Psoas muscle (tissue), 8 donors: ENCODE data around the gene NPRL2. TPM values are rescaled to one million over a fixed set of nuclear protein-coding genes. Genes with fewer than 3 reads are reported as not detected.

Experiments
- ATAC-seq, 4 donors: fragments of 200-7000 bp; cut with Tn5 transposase; one replicate each; pipeline ENCODE4 v1.9.1; 2020; ENCODE audit warnings: moderate library complexity in 3 of 4, mild to moderate bottlenecking in 2 of 4
- DNase-seq, 2 donors: peaks; one replicate each; pipeline ENCODE4 v3.0.0-alpha.2; 2020
- H3K27ac ChIP-seq: fragments of 200-600 bp; one replicate; pipeline ENCODE4 v1.8.0; 2022
- H3K27me3 ChIP-seq, 3 donors: fragments of 200-600 bp in 1 of 3; one replicate each; pipeline versions ENCODE4 v1.6.1 to v1.8.0; 2013 to 2022; ENCODE audit warnings: low read length in 2 of 3, mild to moderate bottlenecking in 2 of 3, moderate library complexity in 1 of 3; ENCODE audit not compliant: insufficient read depth in 3 of 3
- H3K36me3 ChIP-seq, 2 donors: fragments of 200-600 bp in 1 of 2; one replicate each; pipeline versions ENCODE4 v1.6.1 to v1.8.0; 2013 to 2022; ENCODE audit warnings: low read depth in 1 of 2, mild to moderate bottlenecking in 1 of 2, moderate library complexity in 1 of 2; ENCODE audit not compliant: insufficient read depth in 1 of 2
- H3K4me1 ChIP-seq: fragments of 200-600 bp; one replicate; pipeline ENCODE4 v1.8.0; 2022
- H3K4me3 ChIP-seq: fragments of 200-600 bp; one replicate; pipeline ENCODE4 v1.8.0; 2022; ENCODE audit warnings: mild to moderate bottlenecking
- H3K9me3 ChIP-seq: fragments of 200-600 bp; one replicate; pipeline ENCODE4 v1.8.0; 2022
- WGBS, 3 donors: extraction: QIAGEN DNeasy Blood & Tissue Kit; methylation state at CpG; one replicate each; pipeline versions ENCODE4 v1.1.6 to v1.1.7; 2013; 5-methylcytosine and 5-hydroxymethylcytosine counted together
- intact Hi-C, 2 donors: fragments of 100-400 bp; cut with DNase I; formaldehyde crosslinking; loops; one replicate each; pipeline versions ENCODE4 v1.11.0 to v1.14.2; 2022
- polyA plus RNA-seq, 3 donors: library from polyadenylated mRNA; stranded (reverse); fragments of 200-250 nt; gene quantifications; one replicate each; pipeline ENCODE4 v1.2.3, GENCODE V29; 2013
- total RNA-seq, 4 donors: library from RNA; stranded (reverse); fragmentation: NEBNext Ultra II Directional in 2 of 4; extraction: Animal tissue kit (Norgen Biotek cat#: 25700) in 2 of 4; gene quantifications; one replicate each; pipeline versions ENCODE4 v1.2.1 to v1.2.4, GENCODE V29; 2021 to 2023
- TF ChIP-seq, protein P1 (sequence below): fragments of 200-600 bp; IDR thresholded peaks from one replicate; pipeline ENCODE4 v1.8.0; 2022; ENCODE audit warnings: antibody characterized with exemption
- donor health status: healthy with polysubstance abuse.
- donor health status: DM: no; HTN: no; CAD: no; lungs with moderate emphysema.
- donor health status: Bipolar disorder and iron deficiency.
- donor health status: healthy.
- donor health status: DM: yes; HTN: yes; CAD: no.
- donor health status: DM: no; HTN: no; CAD: no.
- donor health status: DM: no; HTN: no; CAD: no.
- donor health status: DM: yes; HTN: yes; CAD: no.

The NPRL2 gene
- total and polyA plus RNA-seq, 7 donors: 16.1 to 36.6 (median 21.6) TPM

DNA sequence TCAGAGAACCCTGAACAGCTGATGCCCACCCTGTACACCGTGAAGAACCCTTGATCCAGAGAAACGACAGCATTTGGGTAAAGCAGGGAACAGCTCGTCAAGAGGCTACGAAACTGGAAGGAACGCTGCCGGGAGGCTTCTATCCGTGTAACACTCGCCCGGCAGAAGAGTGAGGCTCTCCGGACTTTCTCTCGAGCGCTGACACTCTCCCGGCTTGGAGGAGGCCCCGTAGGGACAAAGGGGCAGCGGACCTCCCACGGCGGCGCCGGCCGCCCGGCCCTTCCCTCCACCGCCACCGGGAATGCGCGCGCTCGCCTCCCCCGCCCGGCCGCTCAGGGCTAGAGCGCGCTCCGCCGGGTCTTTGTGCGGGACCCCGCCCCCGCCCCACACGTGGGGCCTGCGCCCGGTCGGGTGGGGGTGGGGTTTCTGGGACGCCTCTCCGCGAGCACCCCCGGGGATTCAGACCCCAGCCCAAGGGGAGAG, 29.7 kb downstream of the NPRL2 start:
- intact Hi-C loops: no loop called here
- H3K4me1 ChIP-seq: peaks cover 54% of the 10 kb centered on the region
- peaks cover 0 to 53% of the 10 kb centered on the region in 2 donors for H3K36me3 ChIP-seq
- peak; percentile 81 to 90 for DNase-seq
- no peaks in the 10 kb centered on the region for H3K9me3 ChIP-seq
- peak; percentile 75 to 83 (median 80) for ATAC-seq
- TF ChIP-seq, protein P1, sequence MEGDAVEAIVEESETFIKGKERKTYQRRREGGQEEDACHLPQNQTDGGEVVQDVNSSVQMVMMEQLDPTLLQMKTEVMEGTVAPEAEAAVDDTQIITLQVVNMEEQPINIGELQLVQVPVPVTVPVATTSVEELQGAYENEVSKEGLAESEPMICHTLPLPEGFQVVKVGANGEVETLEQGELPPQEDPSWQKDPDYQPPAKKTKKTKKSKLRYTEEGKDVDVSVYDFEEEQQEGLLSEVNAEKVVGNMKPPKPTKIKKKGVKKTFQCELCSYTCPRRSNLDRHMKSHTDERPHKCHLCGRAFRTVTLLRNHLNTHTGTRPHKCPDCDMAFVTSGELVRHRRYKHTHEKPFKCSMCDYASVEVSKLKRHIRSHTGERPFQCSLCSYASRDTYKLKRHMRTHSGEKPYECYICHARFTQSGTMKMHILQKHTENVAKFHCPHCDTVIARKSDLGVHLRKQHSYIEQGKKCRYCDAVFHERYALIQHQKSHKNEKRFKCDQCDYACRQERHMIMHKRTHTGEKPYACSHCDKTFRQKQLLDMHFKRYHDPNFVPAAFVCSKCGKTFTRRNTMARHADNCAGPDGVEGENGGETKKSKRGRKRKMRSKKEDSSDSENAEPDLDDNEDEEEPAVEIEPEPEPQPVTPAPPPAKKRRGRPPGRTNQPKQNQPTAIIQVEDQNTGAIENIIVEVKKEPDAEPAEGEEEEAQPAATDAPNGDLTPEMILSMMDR: no peak
- no peaks in the 10 kb centered on the region for H3K27me3 ChIP-seq
- peak overlapping the region; percentile 93 for H3K27ac ChIP-seq
- H3K4me3 ChIP-seq: peak overlapping the region; percentile 90
- 0 to 1% (median 0%) methylated on average over 20 to 45 of the region's 45 CpGs for WGBS, 3 donors

DNA sequence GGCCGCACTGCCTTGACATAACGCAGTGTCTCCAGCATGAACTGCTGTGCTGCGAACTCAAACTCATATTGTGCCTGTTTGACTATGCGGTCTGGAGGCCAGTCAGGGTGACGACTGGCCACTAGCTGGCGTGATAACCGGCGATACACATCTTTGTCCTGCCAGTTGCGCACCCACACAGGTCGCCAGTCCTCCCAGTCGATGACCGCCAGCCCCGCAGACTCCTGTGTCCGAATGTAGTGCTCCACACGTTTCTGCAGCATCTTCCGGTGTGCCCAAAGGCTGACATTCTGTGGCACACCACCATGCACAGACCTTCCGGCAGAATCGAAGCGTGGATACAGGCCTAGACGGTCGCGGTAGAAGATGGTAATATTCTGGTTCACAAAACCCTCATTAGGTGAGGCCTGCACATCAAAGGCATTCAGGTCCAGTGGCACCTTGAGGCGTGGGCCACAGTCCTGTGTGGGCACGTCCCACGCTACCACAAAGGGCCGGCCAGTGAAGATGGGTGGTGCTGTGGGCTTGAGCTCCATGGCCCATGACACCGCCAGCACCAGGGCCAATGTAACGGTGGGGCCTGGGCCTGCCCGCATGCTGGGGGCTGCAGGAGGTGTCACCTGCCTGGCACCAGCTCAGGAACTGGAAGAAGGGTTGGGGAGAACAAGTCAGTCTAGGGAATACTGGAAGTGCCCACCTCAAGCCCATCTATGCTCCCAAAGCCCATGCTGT, 30.5 kb downstream of the NPRL2 start:
- H3K27ac ChIP-seq: peak overlapping the region; percentile 93
- TF ChIP-seq, protein P1: no peak
- peaks cover 0 to 47% of the 10 kb centered on the region in 2 donors for H3K36me3 ChIP-seq
- ATAC-seq (no peak), DNase-seq (peak in 1 of 2 donors; percentile 13)
- peaks cover 54% of the 10 kb centered on the region for H3K4me1 ChIP-seq
- H3K4me3 ChIP-seq: peak overlapping the region; percentile 90
- H3K9me3 ChIP-seq: no peaks in the 10 kb centered on the region
- WGBS, 3 donors: 69 to 72% (median 70%) methylated on average over 29 of the region's 29 CpGs
- no peaks in the 10 kb centered on the region for H3K27me3 ChIP-seq
- intact Hi-C loops: no loop called here

DNA sequence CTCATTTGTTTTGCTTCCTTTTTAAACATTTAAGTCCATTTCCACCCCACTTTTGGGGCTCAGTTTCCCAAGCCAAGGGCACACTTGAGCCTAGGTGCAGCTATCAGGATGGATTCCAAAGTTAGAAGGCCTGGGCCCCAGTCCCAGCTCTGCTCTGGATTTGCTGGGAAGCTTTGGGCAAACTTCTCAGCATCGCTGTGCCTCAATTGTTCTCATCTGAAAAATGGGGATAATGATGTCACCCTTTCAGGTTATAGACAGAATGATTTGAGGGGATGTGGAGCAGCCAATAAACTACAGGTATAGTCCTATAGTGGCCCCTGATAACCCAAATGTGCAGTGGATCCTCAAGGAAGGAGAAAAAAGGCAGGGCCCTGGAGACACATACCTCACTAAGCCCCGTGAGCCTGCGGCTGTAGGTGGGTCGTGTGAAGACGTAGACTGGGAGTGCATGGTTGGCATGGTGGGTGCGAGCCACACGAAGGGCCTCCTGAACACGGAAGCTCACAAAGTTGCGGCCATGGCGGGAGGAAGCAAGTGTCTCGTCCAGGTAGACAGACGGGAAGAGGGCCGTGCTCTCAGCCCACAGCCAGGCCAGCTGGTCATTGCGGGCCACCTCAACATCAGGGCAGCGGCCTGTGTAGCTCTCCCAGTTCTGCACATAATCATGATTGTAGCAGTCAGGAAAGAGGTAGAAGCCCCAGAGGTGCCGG, 31.2 kb downstream of the NPRL2 start:
- ATAC-seq (no peak), DNase-seq (peak in 1 of 2 donors; percentile 10)
- Histone ChIP-seq H3K36me3 (peaks cover 0 to 42% of the 10 kb centered on the region in 2 donors), H3K4me1 (peaks cover 55% of the 10 kb centered on the region), H3K4me3 (peak overlapping the region; percentile 90), H3K9me3 (no peaks in the 10 kb centered on the region), H3K27ac (no peak overlapping the region), H3K27me3 (no peaks in the 10 kb centered on the region)
- TF ChIP-seq, protein P1: no peak
- WGBS, 3 donors: 68 to 83% (median 75%) methylated on average over 16 of the region's 16 CpGs
- intact Hi-C loops: no loop called here

DNA sequence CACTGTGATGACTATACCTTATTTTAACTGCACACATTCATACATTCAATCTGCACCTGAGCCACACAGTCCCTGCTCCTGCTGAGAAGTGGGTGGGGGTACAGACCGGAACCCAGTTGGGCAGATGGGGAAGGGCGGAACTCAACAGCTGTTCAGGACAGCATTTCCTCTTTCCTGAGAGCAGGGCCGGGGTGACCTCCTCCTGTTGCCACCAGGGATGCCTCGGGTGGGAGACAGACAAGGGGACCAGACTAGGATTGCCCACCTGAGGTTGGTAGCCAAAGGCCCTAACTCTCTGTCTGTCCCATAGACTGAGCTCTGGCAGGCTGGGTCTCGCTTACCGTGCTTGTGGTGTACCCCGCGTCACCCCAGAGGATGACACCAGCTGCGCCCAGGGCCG, 32.0 kb downstream of the NPRL2 start:
- no peaks in the 10 kb centered on the region for H3K9me3 ChIP-seq

More for the DNA sequence above, 32.0 kb downstream of the NPRL2 start:
- 68 to 74% (median 74%) methylated on average over 10 of the region's 10 CpGs for WGBS, 3 donors
- no peak overlapping the region for H3K27ac ChIP-seq
- TF ChIP-seq, protein P1: no peak
- peaks cover 0 to 42% of the 10 kb centered on the region in 2 donors for H3K36me3 ChIP-seq
- no peaks in the 10 kb centered on the region for H3K27me3 ChIP-seq
- DNase-seq (peak in 1 of 2 donors; percentile 15), ATAC-seq (no peak)
- peaks cover 55% of the 10 kb centered on the region for H3K4me1 ChIP-seq
- intact Hi-C loops: no loop called here
- peak overlapping the region; percentile 90 for H3K4me3 ChIP-seq
